SK-N-SH treated with all-trans-retinoic acid at 6 μM for 48 hours (cell line): ENCODE data around the gene SIK3.

Experiments used
- ATAC-seq: fragments of 200-7000 bp; cut with Tn5 transposase; 3 replicates; pipeline ENCODE4 v1.9.1; 2020; ENCODE audit warnings: mild to moderate bottlenecking, moderate library complexity
- ARNTL ChIP-seq: fragments of 450-650 bp; formaldehyde crosslinking; IDR thresholded peaks from 2 replicates; pipeline ENCODE4 v1.5.0; 2020; ENCODE audit warnings: low read depth, mild to moderate bottlenecking, moderate library complexity, borderline replicate concordance
- BACH2 ChIP-seq: fragments of 250-450 bp; sonication (Bioruptor Pico); IDR thresholded peaks from 2 replicates; pipeline ENCODE4 v1.9.0; 2021; ENCODE audit warnings: mild to moderate bottlenecking, borderline replicate concordance
- CSDC2 ChIP-seq: fragments of 250-450 bp; sonication (Bioruptor Pico); IDR thresholded peaks from 2 replicates; pipeline ENCODE4 v1.5.0; 2020; ENCODE audit warnings: mild to moderate bottlenecking, moderate library complexity
- ESRRG ChIP-seq: fragments of 250-450 bp; sonication (Bioruptor Pico); IDR thresholded peaks from 2 replicates; pipeline ENCODE4 v1.6.1; 2021; ENCODE audit warnings: mild to moderate bottlenecking
- GLIS3 ChIP-seq: fragments of 250-450 bp; sonication (Bioruptor Pico); IDR thresholded peaks from 2 replicates; pipeline ENCODE4 v1.5.0; 2020; ENCODE audit warnings: mild to moderate bottlenecking, moderate library complexity
- OSR1 ChIP-seq: fragments of 250-450 bp; sonication (Bioruptor Pico); IDR thresholded peaks from 2 replicates; pipeline ENCODE4 v1.8.0; 2022; ENCODE audit warnings: moderate library complexity, mild to moderate bottlenecking, inconsistent platforms
- PPARA ChIP-seq: fragments of 250-450 bp; sonication (Bioruptor Pico); IDR thresholded peaks from 2 replicates; pipeline ENCODE4 v1.5.0; 2020; ENCODE audit warnings: mild to moderate bottlenecking, borderline replicate concordance
- RARB ChIP-seq: fragments of 250-450 bp; sonication (Bioruptor Pico); IDR thresholded peaks from 2 replicates; pipeline ENCODE4 v1.8.0; 2021; ENCODE audit warnings: mild to moderate bottlenecking, moderate library complexity
- SNAI2 ChIP-seq: fragments of 250-450 bp; sonication (Bioruptor Pico); IDR thresholded peaks from 2 replicates; pipeline ENCODE4 v1.5.0; 2020; ENCODE audit warnings: mild to moderate bottlenecking, moderate library complexity
- TCF4 ChIP-seq: fragments of 250-450 bp; sonication (Bioruptor Pico); IDR thresholded peaks from 2 replicates; pipeline ENCODE4 v1.8.0; 2021; ENCODE audit warnings: mild to moderate bottlenecking, moderate library complexity, borderline replicate concordance
- TOX ChIP-seq: fragments of 250-450 bp; sonication (Bioruptor Pico); IDR thresholded peaks from 2 replicates; pipeline ENCODE4 v1.8.0; 2021; ENCODE audit warnings: mild to moderate bottlenecking, moderate library complexity, borderline replicate concordance
- ZC3H10 ChIP-seq: fragments of 250-450 bp; sonication (Bioruptor Pico); IDR thresholded peaks from 2 replicates; pipeline ENCODE4 v1.5.1; 2021; ENCODE audit warnings: mild to moderate bottlenecking, moderate library complexity
- ZFP3 ChIP-seq: fragments of 250-450 bp; sonication (Bioruptor Pico); IDR thresholded peaks from 2 replicates; pipeline ENCODE4 v1.5.0; 2020; ENCODE audit warnings: mild to moderate bottlenecking, moderate library complexity
- ZFP30 ChIP-seq: fragments of 450-650 bp; formaldehyde crosslinking; IDR thresholded peaks from 2 replicates; pipeline ENCODE4 v1.5.0; 2022; ENCODE audit warnings: mild to moderate bottlenecking, moderate library complexity
- ZNF565 ChIP-seq: fragments of 450-650 bp; formaldehyde crosslinking; conservative IDR thresholded peaks from 2 replicates; pipeline ENCODE4 v1.5.0; 2020; ENCODE audit warnings: low read depth, mild to moderate bottlenecking, moderate library complexity
- ZNF70 ChIP-seq: fragments of 450-650 bp; formaldehyde crosslinking; IDR thresholded peaks from 2 replicates; pipeline ENCODE4 v1.5.0; 2020; ENCODE audit warnings: mild to moderate bottlenecking, moderate library complexity
- ZNF8 ChIP-seq: fragments of 450-650 bp; formaldehyde crosslinking; IDR thresholded peaks from 2 replicates; pipeline ENCODE4 v1.5.0; 2020; ENCODE audit warnings: mild to moderate bottlenecking, moderate library complexity
- TF ChIP-seq, protein P1 (sequence below): fragments of 250-450 bp; sonication (Bioruptor Pico); IDR thresholded peaks from 2 replicates; pipeline ENCODE4 v1.5.1; 2020; ENCODE audit warnings: low read depth, mild to moderate bottlenecking, moderate library complexity
- TF ChIP-seq, protein P2 (sequence below): fragments of 250-450 bp; sonication (Bioruptor Pico); IDR thresholded peaks from 2 replicates; pipeline ENCODE4 v1.5.1; 2021; ENCODE audit warnings: mild to moderate bottlenecking, moderate library complexity
- TF ChIP-seq, protein P3 (sequence below): fragments of 250-450 bp; sonication (Bioruptor Pico); IDR thresholded peaks from 2 replicates; pipeline ENCODE4 v1.8.0; 2021; ENCODE audit warnings: low read depth, mild to moderate bottlenecking, moderate library complexity, borderline replicate concordance
- TF ChIP-seq, protein P4 (sequence below): fragments of 250-450 bp; sonication (Bioruptor Pico); IDR thresholded peaks from 2 replicates; pipeline ENCODE4 v1.8.0; 2020; ENCODE audit warnings: mild to moderate bottlenecking, moderate library complexity, borderline replicate concordance

The SIK3 gene

DNA sequence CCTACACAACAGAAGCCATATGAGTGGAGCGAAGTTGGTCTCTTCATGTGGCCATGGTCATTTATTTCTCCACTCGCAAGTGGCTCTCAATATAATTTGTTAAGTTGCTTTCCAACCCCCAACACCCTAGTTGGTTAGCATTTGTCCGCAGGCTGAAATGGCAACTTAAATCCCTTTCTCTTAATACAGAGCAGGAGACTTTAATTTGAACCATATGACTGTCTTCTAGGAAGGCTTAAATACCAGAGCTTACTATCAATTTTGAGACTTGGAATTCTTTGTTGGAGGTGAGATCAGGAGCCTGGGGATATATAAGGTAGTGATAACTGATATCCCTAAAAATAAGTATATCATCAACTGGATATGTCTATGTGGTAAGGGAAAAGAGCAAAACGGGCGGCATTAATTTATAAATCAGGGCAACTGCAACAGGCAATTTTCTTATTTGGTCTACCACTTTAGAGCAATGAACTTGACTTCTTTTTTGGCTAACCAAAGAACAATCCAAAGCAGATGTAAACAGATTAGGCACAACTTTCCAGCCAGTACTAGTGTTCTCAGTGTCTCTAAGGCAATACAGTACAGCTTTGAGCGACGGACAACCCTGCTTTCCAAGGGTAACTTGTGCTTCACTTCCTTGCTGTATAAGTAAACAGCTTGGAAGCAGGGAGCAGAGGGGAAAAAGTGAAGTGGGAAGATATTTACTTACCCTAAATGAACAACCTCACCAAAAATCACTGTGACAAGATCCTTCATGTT, 186.1 kb downstream of the SIK3 start:
- ATAC-seq, result peak; percentile 67
- TF ChIP-seq, protein P1, sequence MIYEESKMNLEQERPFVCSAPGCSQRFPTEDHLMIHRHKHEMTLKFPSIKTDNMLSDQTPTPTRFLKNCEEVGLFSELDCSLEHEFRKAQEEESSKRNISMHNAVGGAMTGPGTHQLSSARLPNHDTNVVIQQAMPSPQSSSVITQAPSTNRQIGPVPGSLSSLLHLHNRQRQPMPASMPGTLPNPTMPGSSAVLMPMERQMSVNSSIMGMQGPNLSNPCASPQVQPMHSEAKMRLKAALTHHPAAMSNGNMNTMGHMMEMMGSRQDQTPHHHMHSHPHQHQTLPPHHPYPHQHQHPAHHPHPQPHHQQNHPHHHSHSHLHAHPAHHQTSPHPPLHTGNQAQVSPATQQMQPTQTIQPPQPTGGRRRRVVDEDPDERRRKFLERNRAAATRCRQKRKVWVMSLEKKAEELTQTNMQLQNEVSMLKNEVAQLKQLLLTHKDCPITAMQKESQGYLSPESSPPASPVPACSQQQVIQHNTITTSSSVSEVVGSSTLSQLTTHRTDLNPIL (CRISPR knock-in tag), result no peak
- no peak for TF ChIP-seq ZNF565 (CRISPR knock-in tag)

DNA sequence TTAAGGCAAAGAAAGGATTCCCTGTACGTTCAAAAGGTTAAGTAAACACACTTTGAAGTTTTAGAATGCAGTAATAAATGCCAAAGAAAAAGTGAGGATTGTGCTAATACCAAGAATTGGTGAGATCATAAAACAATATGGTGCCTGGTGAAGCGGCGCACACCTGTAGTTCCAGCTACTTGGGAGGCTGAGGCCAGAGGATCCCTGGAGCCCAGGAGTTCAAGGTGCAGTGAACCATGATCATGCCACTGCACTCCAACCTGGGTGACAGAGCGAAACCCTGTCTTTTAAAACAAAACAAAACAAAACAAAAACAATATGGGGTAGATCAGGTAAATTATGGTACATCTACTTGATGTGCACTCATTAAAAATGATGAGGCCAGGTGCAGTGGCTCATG, 187.4 kb downstream of the SIK3 start:
- no peak for TF ChIP-seq TOX (CRISPR knock-in tag)
- TF ChIP-seq BACH2 (CRISPR knock-in tag), result no peak
- TF ChIP-seq ZC3H10 (CRISPR knock-in tag), result no peak
- TF ChIP-seq, protein P2, sequence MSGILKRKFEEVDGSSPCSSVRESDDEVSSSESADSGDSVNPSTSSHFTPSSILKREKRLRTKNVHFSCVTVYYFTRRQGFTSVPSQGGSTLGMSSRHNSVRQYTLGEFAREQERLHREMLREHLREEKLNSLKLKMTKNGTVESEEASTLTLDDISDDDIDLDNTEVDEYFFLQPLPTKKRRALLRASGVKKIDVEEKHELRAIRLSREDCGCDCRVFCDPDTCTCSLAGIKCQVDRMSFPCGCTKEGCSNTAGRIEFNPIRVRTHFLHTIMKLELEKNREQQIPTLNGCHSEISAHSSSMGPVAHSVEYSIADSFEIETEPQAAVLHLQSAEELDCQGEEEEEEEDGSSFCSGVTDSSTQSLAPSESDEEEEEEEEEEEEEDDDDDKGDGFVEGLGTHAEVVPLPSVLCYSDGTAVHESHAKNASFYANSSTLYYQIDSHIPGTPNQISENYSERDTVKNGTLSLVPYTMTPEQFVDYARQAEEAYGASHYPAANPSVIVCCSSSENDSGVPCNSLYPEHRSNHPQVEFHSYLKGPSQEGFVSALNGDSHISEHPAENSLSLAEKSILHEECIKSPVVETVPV (CRISPR knock-in tag), result no peak
- TF ChIP-seq ZFP30, result no peak
- no peak for TF ChIP-seq ESRRG (CRISPR knock-in tag)
- no peak for TF ChIP-seq OSR1 (CRISPR knock-in tag)
- no peak for TF ChIP-seq PPARA
- no peak for TF ChIP-seq ZNF565 (CRISPR knock-in tag)
- TF ChIP-seq, protein P3, sequence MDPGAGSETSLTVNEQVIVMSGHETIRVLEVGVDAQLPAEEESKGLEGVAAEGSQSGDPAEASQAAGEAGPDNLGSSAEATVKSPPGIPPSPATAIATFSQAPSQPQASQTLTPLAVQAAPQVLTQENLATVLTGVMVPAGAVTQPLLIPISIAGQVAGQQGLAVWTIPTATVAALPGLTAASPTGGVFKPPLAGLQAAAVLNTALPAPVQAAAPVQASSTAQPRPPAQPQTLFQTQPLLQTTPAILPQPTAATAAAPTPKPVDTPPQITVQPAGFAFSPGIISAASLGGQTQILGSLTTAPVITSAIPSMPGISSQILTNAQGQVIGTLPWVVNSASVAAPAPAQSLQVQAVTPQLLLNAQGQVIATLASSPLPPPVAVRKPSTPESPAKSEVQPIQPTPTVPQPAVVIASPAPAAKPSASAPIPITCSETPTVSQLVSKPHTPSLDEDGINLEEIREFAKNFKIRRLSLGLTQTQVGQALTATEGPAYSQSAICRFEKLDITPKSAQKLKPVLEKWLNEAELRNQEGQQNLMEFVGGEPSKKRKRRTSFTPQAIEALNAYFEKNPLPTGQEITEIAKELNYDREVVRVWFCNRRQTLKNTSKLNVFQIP (CRISPR knock-in tag), result no peak
- TF ChIP-seq ZNF70 (CRISPR knock-in tag), result no peak
- TF ChIP-seq RARB, result no peak
- TF ChIP-seq ZNF8 (CRISPR knock-in tag), result no peak
- no peak for ATAC-seq

DNA sequence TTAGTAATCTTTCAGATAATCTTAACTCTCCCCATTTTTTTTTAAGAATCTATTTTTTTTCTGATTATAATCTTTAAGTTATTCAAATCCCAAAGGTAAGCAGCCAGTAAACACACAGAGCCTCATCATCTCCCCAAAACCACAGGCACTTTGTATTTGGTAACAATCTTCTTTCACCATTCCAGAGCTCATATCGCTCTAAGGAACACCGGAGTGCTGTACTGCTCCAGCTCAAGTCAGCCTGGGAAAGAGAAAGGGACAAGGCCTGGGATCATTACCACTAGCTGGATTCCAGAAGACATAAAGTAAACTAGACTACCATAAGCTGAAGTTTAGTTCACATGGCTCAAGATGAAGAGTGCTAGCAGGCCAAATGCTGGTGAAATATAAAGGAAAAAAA, 187.8 kb downstream of the SIK3 start:
- no peak for TF ChIP-seq ZFP30
- TF ChIP-seq ZNF70 (CRISPR knock-in tag), result no peak
- TF ChIP-seq ZNF8 (CRISPR knock-in tag), result no peak
- TF ChIP-seq, protein P3 (CRISPR knock-in tag), result no peak
- no peak for TF ChIP-seq SNAI2 (CRISPR knock-in tag)
- no peak for TF ChIP-seq TCF4 (CRISPR knock-in tag)
- TF ChIP-seq ZC3H10 (CRISPR knock-in tag), result no peak
- no peak for ATAC-seq

DNA sequence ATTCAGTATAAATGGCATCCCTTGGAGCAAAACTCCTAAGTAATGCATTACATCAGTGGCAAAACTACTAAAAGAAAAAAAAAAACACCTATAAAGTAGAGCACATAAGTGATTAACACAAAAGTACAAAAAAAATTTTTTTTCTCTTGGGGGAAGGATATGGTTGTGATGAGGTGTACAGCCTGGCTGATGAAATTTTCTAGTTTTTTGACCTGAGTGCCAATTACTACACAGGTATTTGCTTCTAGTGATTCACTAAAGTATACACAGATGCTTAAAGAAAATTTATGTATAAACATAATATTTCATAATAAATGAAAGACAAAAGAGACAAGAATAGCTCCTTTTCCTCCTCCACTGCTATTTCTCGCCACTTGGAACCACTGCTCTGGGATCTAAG, 189.0 kb downstream of the SIK3 start:
- no peak for ATAC-seq
- TF ChIP-seq BACH2 (CRISPR knock-in tag), result no peak
- TF ChIP-seq ARNTL (CRISPR knock-in tag), result no peak
- TF ChIP-seq, protein P4, sequence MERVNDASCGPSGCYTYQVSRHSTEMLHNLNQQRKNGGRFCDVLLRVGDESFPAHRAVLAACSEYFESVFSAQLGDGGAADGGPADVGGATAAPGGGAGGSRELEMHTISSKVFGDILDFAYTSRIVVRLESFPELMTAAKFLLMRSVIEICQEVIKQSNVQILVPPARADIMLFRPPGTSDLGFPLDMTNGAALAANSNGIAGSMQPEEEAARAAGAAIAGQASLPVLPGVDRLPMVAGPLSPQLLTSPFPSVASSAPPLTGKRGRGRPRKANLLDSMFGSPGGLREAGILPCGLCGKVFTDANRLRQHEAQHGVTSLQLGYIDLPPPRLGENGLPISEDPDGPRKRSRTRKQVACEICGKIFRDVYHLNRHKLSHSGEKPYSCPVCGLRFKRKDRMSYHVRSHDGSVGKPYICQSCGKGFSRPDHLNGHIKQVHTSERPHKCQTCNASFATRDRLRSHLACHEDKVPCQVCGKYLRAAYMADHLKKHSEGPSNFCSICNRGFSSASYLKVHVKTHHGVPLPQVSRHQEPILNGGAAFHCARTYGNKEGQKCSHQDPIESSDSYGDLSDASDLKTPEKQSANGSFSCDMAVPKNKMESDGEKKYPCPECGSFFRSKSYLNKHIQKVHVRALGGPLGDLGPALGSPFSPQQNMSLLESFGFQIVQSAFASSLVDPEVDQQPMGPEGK (CRISPR knock-in tag), result no peak
- TF ChIP-seq, protein P3 (CRISPR knock-in tag), result no peak
- no peak for TF ChIP-seq CSDC2
- TF ChIP-seq RARB, result no peak
- no peak for TF ChIP-seq ZFP3 (CRISPR knock-in tag)
- TF ChIP-seq ZC3H10 (CRISPR knock-in tag), result no peak
- no peak for TF ChIP-seq GLIS3 (CRISPR knock-in tag)
- TF ChIP-seq, protein P2 (CRISPR knock-in tag), result no peak
- TF ChIP-seq, protein P1 (CRISPR knock-in tag), result no peak
- no peak for TF ChIP-seq TOX (CRISPR knock-in tag)
- TF ChIP-seq SNAI2 (CRISPR knock-in tag), result no peak
- no peak for TF ChIP-seq ZNF565 (CRISPR knock-in tag)
- TF ChIP-seq TCF4 (CRISPR knock-in tag), result no peak
